IPS-NIHi7 (cell line): ENCODE results near the gene LGI2.
"Not testable (repeated sequence)": the region's sequence is repeated elsewhere in the genome, so short reads cannot be mapped to it uniquely, and the experiment has no call there.

Experiments
- DNase-seq: peaks from one replicate; pipeline ENCODE4 v3.0.0; 2012; ENCODE audit warnings: mixed read lengths; ENCODE audit errors: extremely low spot score

Gene LGI2

GRCh38 chr4:25050370-25051078, 19.8 kb upstream of the LGI2 start:
- DNase-seq, result no peak

- DNase-seq, result no peak
Measured at GRCh38 chr4:25043548-25043947, 12.8 kb upstream of the LGI2 start.

DNA sequence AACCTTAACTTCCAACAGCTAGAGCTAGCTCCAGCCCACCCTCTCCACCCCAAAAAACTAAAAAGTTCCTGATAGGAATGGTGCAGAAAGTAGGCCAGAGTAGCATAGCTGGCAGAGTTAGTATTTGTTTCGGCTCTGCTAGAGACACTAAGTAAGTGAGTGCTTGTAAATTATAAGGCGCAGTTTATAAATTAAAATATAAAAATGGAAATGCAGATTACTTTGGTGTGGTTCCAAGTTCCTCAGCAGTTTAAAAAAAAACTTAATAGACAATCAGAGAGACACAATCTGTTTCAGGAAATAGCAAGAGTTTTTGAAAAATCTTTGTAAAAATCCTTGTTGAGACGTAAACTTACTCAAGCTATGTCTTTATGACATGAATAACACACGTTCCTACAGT, 2.8 kb upstream of the LGI2 start:
- DNase-seq, result no peak

- DNase-seq, result no peak
Measured at GRCh38 chr4:25032126-25032525, 1.4 kb upstream of the LGI2 start.

GRCh38 chr4:25031077-25031621, 403 bp upstream of the LGI2 start:
- DNase-seq, result peak; percentile 64

- no peak for DNase-seq
Measured at GRCh38 chr4:25029479-25030276, 1.1 kb downstream of the LGI2 start.

DNA sequence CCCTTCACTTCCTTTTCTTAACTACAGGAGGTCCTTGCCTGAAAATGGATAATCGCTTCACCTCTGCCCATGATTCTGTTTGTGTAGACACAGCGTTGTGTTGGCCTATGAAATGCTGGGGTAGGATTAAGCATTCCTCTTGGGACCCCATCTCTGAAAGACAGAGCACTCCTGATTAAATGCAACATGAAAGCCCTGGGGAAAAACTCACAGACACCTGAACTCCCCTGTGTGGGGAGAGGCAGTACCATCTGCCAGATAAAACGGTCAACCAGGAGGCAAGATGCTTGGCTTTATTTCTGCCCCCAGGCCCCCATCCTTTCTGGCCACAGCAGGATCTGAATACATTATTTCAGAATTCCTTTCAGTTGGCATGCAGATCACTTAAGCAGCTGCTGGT, 1.9 kb downstream of the LGI2 start:
- DNase-seq, result no peak

GRCh38 chr4:25022766-25023165, 8.0 kb downstream of the LGI2 start:
- DNase-seq, result no peak

DNA sequence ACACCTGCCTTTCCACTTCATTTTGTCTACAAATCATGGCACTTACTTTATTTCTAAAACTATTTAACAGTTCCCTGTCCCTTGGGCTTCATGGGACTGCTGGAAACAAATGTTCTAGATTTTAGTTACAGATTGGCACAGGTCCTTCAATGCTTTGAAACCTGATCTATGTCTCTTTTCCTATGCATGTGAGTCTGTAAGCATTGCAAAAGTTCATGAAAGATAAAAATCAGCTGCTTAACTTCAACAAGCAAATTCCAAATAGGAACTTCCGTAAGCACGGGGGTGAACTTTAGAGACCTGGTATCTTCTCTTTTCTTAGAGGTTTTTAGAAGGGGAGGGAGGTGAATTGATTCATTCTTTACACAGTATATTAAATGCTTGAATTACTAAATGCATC, 9.5 kb downstream of the LGI2 start:
- DNase-seq, result no peak

DNA sequence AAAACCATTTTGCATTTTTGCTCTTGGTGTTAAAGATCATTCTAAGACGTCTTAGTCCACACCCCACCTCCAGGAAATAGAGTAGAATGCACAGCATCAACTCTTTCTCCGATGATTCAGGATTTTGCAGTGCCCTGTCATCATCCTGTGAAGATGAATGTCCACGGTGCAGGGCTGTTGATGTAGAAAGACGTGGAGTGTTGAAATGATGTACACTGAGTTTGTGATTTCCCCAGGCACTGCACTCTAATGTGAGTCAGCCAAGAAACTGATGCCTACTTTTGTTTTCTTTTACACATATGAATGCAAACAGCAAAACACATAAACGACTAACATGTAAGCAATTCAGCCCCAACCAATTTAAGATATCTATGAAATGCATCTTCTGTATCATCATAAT, 10.5 kb downstream of the LGI2 start:
- DNase-seq, result no peak

GRCh38 chr4:25019501-25019900, 11.2 kb downstream of the LGI2 start:
- no peak for DNase-seq

DNA sequence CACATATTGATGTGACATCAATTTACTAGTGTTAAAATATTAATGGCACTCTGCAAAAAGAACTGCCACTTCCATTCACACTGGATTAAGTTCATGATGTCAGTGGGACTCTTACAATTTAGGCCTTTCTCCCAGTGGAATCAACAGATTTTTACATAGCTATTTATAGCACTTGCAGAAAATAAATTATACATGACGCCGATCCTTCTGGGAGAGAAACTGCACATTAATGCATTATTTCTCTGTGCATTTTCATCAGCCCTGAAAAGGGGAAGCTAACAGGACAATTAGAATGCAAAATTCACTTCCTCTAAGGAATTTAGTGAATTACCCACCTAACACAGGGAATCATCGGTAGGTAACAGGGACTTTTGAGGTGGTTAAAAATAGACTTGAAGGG, 15.7 kb downstream of the LGI2 start:
- no peak for DNase-seq

DNA sequence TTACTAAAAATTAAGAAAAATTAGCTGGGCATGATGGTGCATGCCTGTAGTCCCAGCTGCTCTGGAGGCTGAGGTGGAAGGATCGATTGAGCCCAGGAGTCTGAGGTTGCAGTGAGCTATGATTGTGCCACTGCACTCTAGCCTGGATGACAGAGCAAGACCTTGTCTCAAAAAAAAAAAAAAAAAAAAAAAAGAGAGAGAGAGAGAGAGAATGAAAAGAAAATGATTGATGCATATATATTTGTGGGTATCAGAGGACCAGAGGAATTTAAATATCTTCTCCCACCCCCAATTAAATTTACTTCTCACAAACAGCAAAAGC, 16.1 kb downstream of the LGI2 start:
- DNase-seq, result not testable (repeated sequence)

GRCh38 chr4:25013756-25014661, 16.7 kb downstream of the LGI2 start:
- no peak for DNase-seq

- DNase-seq, result no peak
Measured at GRCh38 chr4:25012655-25013054, 18.1 kb downstream of the LGI2 start.

DNA sequence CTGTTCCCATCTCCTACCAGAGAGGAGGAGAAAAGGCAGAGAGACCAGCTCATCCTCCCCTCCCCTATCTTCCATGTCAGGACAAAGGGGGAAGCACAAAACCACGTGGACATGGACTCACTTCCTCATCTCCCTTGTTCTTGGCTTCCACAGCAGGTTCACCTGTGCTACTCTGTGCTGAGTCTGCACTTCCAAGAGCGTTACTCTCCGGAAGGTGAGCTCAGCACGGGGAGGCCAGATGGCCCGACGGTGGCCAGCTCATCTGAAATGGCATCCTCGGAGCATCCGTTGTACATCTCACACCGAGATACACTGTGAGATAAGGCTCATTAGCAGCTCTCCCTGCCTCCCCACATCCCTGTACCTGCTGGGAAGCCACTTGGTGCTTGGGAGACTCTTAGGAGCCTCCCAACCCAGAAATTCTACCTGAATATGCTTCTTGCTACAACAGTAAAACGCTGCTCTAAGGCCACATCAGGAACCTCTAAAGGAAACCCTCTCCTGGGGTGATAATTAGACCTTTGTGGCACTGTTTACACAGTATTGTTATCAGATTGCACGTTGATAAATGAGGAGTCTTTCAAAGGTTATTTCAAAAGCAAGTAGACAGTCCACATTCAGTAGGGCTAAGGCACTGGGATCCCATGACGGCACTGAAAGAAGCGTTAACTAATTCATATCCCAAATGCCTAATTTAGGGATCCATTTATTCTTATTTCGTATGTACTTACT, 19.4 kb downstream of the LGI2 start:
- no peak for DNase-seq

DNA sequence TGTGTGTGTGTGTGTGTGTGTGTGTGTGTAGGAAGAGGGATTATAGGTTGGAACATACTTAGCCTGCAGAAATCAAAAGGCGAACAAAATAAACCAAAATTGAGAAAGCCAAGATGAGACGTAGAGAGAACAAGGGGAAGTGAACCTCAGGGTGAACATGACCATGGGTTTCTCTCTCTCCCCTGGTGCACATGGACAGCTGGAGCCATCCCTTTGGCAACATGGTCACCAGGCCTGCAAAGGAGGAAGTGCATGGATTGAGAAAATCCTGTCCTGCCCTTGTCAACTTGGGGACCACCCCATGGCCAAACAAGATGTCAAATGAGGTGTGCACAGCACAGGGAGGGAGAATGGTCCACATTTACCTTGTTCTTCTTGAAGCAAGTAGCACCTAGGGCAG, 23.1 kb downstream of the LGI2 start:
- DNase-seq, result no peak

DNA sequence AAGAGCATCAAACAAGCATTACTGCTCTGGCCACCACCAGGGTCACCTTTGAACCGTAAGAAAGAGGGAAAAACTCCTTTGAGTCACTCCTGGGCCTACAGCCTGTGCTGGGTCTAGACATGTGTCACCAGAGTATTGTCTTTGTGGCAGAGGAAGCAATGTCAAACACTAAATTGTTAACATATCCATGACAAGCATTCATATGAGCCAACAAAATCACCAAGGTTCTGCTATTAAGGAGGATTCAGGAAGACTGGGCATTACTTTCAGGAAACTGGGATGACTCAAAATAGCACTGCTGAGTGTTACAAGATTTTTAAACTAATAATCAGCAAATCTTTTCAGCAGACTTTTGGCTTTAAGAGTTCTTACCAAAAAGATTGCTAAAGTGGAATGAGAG, 28.1 kb downstream of the LGI2 start:
- DNase-seq, result no peak

- DNase-seq, result no peak
Measured at GRCh38 chr4:25001509-25001908, 29.2 kb downstream of the LGI2 start.

DNA sequence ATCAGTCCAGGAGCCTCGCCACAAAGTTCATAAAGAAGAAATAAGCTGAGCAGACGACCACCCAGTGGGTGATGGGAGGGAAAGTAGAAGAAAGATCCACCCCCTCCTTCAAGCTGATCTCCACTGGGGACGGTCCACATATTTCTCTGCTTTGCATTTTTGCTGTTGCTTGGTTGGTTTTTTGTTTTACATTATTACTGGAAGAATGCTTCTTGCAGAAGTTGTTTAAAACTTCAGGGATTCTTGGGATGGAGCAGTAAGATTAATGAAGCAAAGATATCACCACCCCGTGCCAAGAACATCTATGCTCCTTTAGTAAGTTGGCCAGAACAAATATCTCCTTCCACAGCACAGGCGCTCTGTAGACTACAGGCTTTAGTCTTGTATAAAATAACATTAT, 30.1 kb downstream of the LGI2 start:
- DNase-seq, result no peak

GRCh38 chr4:24999392-25000089, 31.2 kb downstream of the LGI2 start:
- peak; percentile 32 for DNase-seq
